A673 (cell line): ENCODE data around the gene ASB6. TPM values are rescaled to one million over a fixed set of nuclear protein-coding genes. Genes with fewer than 3 reads are reported as not detected.

Experiments used
- BruUV-seq: library from RNA; stranded (reverse); fragments of 400-500 nt; replicated peaks from 2 replicates; lab custom pipeline; 2021; lab: Mats Ljungman, UMichigan
- CTCF ChIA-PET: fragments of 300-600 bp; sonication (Branson Sonifier 250); formaldehyde crosslinking; loops from one replicate; lab custom pipeline; 2022; ENCODE audit warnings: antibody characterized with exemption; lab: Charles Lee
- POLR2A ChIA-PET: fragments of 300-600 bp; sonication (Branson Sonifier 250); formaldehyde crosslinking; loops from one replicate; lab custom pipeline; 2022; ENCODE audit warnings: antibody characterized with exemption; ENCODE audit not compliant: low non-redundant PET; lab: Charles Lee
- DNase-seq: peaks from one replicate; pipeline ENCODE4 v3.0.0-alpha.2; 2015; ENCODE audit warnings: low spot score
- H3K27ac ChIP-seq: fragments of 200-600 bp; sonication (generic); 2 replicates; pipeline ENCODE4 v1.5.1; 2016; ENCODE audit warnings: mixed run types, low read depth, mild to moderate bottlenecking, mixed read lengths, antibody characterized with exemption, low read length; ENCODE audit not compliant: poor library complexity, severe bottlenecking
- H3K27me3 ChIP-seq: fragments of 200-600 bp; sonication (generic); replicated peaks from 2 replicates; pipeline ENCODE4 v1.6.1; 2017; ENCODE audit warnings: mixed run types, low read depth, mild to moderate bottlenecking, mixed read lengths, antibody characterized with exemption, low read length; ENCODE audit not compliant: insufficient read depth, poor library complexity
- H3K36me3 ChIP-seq: fragments of 200-600 bp; sonication (generic); 2 replicates; pipeline ENCODE4 v1.6.1; 2016; ENCODE audit warnings: mixed run types, mild to moderate bottlenecking, mixed read lengths, antibody characterized with exemption, low read length; ENCODE audit not compliant: insufficient read depth, poor library complexity, severe bottlenecking
- H3K4me1 ChIP-seq: fragments of 200-600 bp; sonication (generic); 2 replicates; pipeline ENCODE4 v1.6.1; 2017; ENCODE audit warnings: mixed run types, mild to moderate bottlenecking, mixed read lengths, antibody characterized with exemption, low read length; ENCODE audit not compliant: insufficient read depth, poor library complexity, severe bottlenecking
- H3K4me3 ChIP-seq: fragments of 200-600 bp; sonication (generic); 2 replicates; pipeline ENCODE4 v1.5.1; 2016; ENCODE audit warnings: low read depth, mixed run types, mild to moderate bottlenecking, mixed read lengths, low read length; ENCODE audit not compliant: poor library complexity, severe bottlenecking
- H3K9me3 ChIP-seq: fragments of 200-600 bp; sonication (generic); 2 replicates; pipeline ENCODE4 v1.6.1; 2016; ENCODE audit warnings: mixed run types, low read depth, mild to moderate bottlenecking, mixed read lengths, antibody characterized with exemption, low read length; ENCODE audit not compliant: poor library complexity, severe bottlenecking
- CTCF ChIP-seq: fragments of 300-800, 200-600 bp; sonication (generic); conservative IDR thresholded peaks from 2 replicates; pipeline ENCODE4 v1.5.1; 2017; ENCODE audit warnings: low read depth, mild to moderate bottlenecking, antibody characterized with exemption, low read length, moderate library complexity, mixed read lengths
- EZH2 ChIP-seq: fragments of 200-600 bp; sonication (generic); IDR thresholded peaks from 2 replicates; pipeline ENCODE4 v1.6.1; 2017; ENCODE audit warnings: borderline replicate concordance, low read depth, mild to moderate bottlenecking, mixed read lengths, antibody characterized with exemption, low read length; ENCODE audit not compliant: poor library complexity, severe bottlenecking
- intact Hi-C: fragments of 100-400 bp; cut with micrococcal nuclease; formaldehyde crosslinking; loops from one replicate; pipeline ENCODE4 v1.10.0; 2022; ENCODE audit not compliant: unreplicated experiment
- total RNA-seq: library from RNA; stranded (reverse); gene quantifications from 2 replicates; pipeline ENCODE4 v1.2.3, GENCODE V29; 2021

Gene ASB6
- total RNA-seq, 1 experiment from 2014 or later, result 36.5 TPM

GRCh38 chr9:129682381-129682780 lies 40.4 kb upstream of the ASB6 start:
- Histone ChIP-seq H3K27ac (no peak overlapping the region), H3K4me1 (no peaks in the 10 kb centered on the region), H3K4me3 (no peak overlapping the region), H3K27me3 (no peaks in the 10 kb centered on the region), H3K36me3 (no peaks in the 10 kb centered on the region), H3K9me3 (no peaks in the 10 kb centered on the region)
- TF ChIP-seq CTCF, result no peak
- TF ChIP-seq EZH2, result no peak
- CTCF ChIA-PET, result no interaction called here
- no TSS peak for BruUV-seq
- intact Hi-C loops, result no loop called here
- POLR2A ChIA-PET, result no interaction called here
- no peak for DNase-seq

GRCh38 chr9:129681924-129682323 lies 40.0 kb upstream of the ASB6 start:
- intact Hi-C loops, result no loop called here

GRCh38 chr9:129679537-129679936 lies 37.6 kb upstream of the ASB6 start:
- ChIA-PET POLR2A (no interaction called here), CTCF (no interaction called here)
- Histone ChIP-seq H3K9me3 (no peaks in the 10 kb centered on the region), H3K4me1 (no peaks in the 10 kb centered on the region), H3K36me3 (no peaks in the 10 kb centered on the region), H3K27me3 (no peaks in the 10 kb centered on the region), H3K4me3 (no peak overlapping the region), H3K27ac (no peak overlapping the region)
- no peak for DNase-seq
- no TSS peak for BruUV-seq
- intact Hi-C loops, result no loop called here
- TF ChIP-seq CTCF (no peak), EZH2 (no peak)

More at GRCh38 chr9:129681924-129682323, 40.0 kb upstream of the ASB6 start:
- ChIA-PET POLR2A (no interaction called here), CTCF (no interaction called here)
- no peak overlapping the region for H3K4me3 ChIP-seq
- H3K9me3 ChIP-seq, result no peaks in the 10 kb centered on the region
- no peaks in the 10 kb centered on the region for H3K4me1 ChIP-seq
- H3K27me3 ChIP-seq, result no peaks in the 10 kb centered on the region
- DNase-seq, result no peak
- no peaks in the 10 kb centered on the region for H3K36me3 ChIP-seq
- BruUV-seq, result no TSS peak
- TF ChIP-seq EZH2 (no peak), CTCF (no peak)
- no peak overlapping the region for H3K27ac ChIP-seq
